Body of pancreas (tissue), 4 donors: Measurements from ENCODE around the gene KIAA0232. TPM values are rescaled to one million over a fixed set of nuclear protein-coding genes. Genes with fewer than 3 reads are reported as not detected.
A peak's percentile ranks its signal among the peaks of the same experiment; 100 is the strongest.

ENCODE experiments used
- ATAC-seq: fragments of 150-250 bp; one replicate; pipeline ENCODE4 v1.9.1; 2016
- DNase-seq, 4 donors: peaks; one replicate each; pipeline ENCODE4 v3.0.0-alpha.2; 2019
- H3K27ac ChIP-seq, 4 donors: fragments of 200-600 bp; sonication (generic); 1 replicate in 3 of 4; 2 replicates in 1 of 4; pipeline versions ENCODE4 v1.5.1 to v1.6.1; 2016 to 2019; ENCODE audit warnings: mild to moderate bottlenecking in 1 of 4, mixed read lengths in 1 of 4, moderate library complexity in 1 of 4
- H3K27me3 ChIP-seq, 2 donors: fragments of 200-600 bp; sonication (generic); one replicate each; pipeline ENCODE4 v1.6.0; 2016; ENCODE audit warnings: mild to moderate bottlenecking in 1 of 2
- H3K36me3 ChIP-seq, 2 donors: fragments of 200-600 bp; sonication (generic); replicated peaks in 1 of 2; 2 replicates each; pipeline ENCODE4 v1.5.1; 2016; ENCODE audit warnings: low read depth in 2 of 2; ENCODE audit not compliant: insufficient read depth in 1 of 2
- H3K4me1 ChIP-seq: fragments of 200-600 bp; sonication (generic); one replicate; pipeline ENCODE4 v1.6.0; 2016
- H3K4me3 ChIP-seq, 2 donors: fragments of 200-600 bp; sonication (generic); 1 replicate in 1 of 2; 2 replicates in 1 of 2; pipeline ENCODE4 v1.5.1; 2016 to 2019
- H3K9me3 ChIP-seq, 3 donors: fragments of 200-600 bp; sonication (generic); 1 replicate in 2 of 3; 2 replicates in 1 of 3; pipeline ENCODE4 v1.5.1; 2016
- POLR2A ChIP-seq, 3 donors: fragments of 450-650 bp; IDR thresholded peaks; one replicate each; pipeline ENCODE4 v1.6.1; 2016; ENCODE audit warnings: antibody characterized with exemption in 3 of 3, mild to moderate bottlenecking in 2 of 3
- WGBS, 2 donors: methylation state at CpG; one replicate each; pipeline ENCODE4 v1.1.5; 2017; 5-methylcytosine and 5-hydroxymethylcytosine counted together
- intact Hi-C: fragments of 100-400 bp; cut with DNase I; formaldehyde crosslinking; loops from one replicate; pipeline ENCODE4 v1.15.1; 2023
- total RNA-seq, 2 donors: library from RNA; depleted of rRNA; stranded (reverse); fragments of >200 nt; gene quantifications; one replicate each; pipeline ENCODE4 v1.1.0, GENCODE V29; 2016
- TF ChIP-seq, protein P1 (sequence below), 7 experiments: fragments of 450-650 bp in 4 of 7; fragments of 200-600 bp in 3 of 7; sonication (generic) in 3 of 7; IDR thresholded peaks; one replicate each; pipeline ENCODE4 v1.5.1; 2016 to 2019; ENCODE audit warnings: antibody characterized with exemption in 7 of 7

KIAA0232 gene
- total RNA-seq, 2 donors from 2014 or later: 9.6 to 15.0 TPM

DNA sequence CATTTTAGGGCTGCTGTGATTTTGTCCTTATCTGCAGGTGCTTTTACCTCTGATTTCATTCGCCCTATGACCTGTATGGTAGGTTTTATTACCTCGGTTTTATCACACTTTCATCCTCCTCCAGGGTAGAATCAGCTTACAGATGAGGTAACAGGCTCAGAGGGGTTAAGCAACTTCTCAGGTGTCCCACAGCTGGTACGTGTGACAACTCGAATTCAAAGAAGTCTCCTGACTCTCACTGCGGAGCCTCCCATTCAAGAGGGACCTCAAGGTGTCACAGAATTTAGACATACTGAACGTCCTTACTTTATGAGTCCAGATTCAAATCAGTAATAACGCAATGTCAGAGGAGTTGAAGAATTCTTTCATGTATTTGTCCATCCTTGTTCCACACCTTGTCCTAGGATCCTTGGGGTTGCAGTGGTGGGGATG, 12.5 kb upstream of the KIAA0232 start:
- Histone ChIP-seq H3K9me3 (no peaks in the 10 kb centered on the region), H3K4me3 (no peak overlapping the region), H3K36me3 (no peaks in the 10 kb centered on the region), H3K27me3 (no peaks in the 10 kb centered on the region), H3K4me1 (peaks cover 16% of the 10 kb centered on the region), H3K27ac (no peak overlapping the region)
- ATAC-seq (no peak), DNase-seq (no peak)
- 65 to 71% methylated on average over 7 of the region's 7 CpGs for WGBS, 2 donors
- intact Hi-C loops: no loop called here
- TF ChIP-seq POLR2A (IDR thresholded peaks at IDR 0.05): no peak
- TF ChIP-seq, protein P1, sequence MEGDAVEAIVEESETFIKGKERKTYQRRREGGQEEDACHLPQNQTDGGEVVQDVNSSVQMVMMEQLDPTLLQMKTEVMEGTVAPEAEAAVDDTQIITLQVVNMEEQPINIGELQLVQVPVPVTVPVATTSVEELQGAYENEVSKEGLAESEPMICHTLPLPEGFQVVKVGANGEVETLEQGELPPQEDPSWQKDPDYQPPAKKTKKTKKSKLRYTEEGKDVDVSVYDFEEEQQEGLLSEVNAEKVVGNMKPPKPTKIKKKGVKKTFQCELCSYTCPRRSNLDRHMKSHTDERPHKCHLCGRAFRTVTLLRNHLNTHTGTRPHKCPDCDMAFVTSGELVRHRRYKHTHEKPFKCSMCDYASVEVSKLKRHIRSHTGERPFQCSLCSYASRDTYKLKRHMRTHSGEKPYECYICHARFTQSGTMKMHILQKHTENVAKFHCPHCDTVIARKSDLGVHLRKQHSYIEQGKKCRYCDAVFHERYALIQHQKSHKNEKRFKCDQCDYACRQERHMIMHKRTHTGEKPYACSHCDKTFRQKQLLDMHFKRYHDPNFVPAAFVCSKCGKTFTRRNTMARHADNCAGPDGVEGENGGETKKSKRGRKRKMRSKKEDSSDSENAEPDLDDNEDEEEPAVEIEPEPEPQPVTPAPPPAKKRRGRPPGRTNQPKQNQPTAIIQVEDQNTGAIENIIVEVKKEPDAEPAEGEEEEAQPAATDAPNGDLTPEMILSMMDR (IDR thresholded peaks at IDR 0.05): no peak

DNA sequence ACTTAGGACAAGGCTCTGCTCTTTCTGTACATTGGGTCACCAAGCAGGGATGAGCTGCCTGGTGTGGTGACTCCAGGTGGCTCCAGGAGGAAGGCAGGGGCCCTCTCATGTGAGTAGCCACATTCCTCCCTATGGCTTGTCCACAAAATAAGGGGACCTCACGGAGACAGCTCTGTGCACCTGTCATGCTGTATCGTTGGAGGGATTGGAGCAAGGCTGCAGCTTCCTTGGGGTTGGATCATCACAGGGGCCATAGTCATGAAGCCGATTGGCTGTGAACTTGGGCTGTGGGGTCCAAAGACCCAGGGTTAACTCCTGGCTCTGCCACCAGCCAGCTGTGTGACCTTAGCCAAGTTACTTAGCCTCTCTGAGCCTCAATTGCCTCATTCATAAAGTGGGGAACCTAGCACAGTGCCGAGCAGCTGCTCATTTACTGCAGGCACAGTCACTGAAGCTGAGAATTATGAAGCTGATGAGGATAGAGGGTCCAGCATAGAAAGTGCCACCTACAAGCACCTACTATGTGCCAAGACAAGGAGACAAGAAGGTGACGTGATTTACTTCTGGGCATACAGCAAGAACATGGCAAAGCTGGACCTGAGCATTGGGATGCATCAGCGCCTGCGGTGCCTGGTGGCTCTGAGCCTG, 11.8 kb upstream of the KIAA0232 start:
- ATAC-seq (no peak), DNase-seq (no peak)
- Histone ChIP-seq H3K4me3 (no peak overlapping the region), H3K27me3 (no peaks in the 10 kb centered on the region), H3K27ac (peak overlapping the region in 2 of 4 donors; percentile 14 to 34), H3K36me3 (no peaks in the 10 kb centered on the region), H3K9me3 (no peaks in the 10 kb centered on the region), H3K4me1 (peaks cover 16% of the 10 kb centered on the region)
- 83 to 88% methylated on average over 5 to 7 of the region's 7 CpGs for WGBS, 2 donors
- intact Hi-C loops: no loop called here
- TF ChIP-seq, protein P1 (IDR thresholded peaks at IDR 0.05): no peak
- no peak for TF ChIP-seq POLR2A (IDR thresholded peaks at IDR 0.05)

DNA sequence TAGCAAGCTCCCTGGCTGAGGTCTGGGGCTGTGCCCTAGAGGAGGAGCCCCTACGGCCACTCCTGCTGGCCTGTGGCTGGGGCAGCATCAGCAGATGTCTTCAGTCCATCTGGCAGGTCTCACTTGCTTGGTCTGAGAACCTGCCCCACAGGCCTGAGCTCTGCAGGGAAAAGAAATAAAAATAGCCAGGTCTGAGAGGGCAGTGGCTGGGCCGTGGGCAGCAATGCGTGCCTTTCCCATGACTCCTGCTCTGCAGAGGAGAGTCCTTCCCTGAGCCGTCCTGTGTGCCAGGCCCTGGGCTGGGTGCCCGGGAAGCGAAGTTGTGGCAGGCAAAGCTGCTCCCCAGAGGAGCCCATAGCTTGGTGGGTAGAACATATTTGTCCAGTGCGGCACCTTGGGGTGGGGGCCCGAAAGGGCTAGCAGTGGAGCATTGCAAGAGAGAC, 11.3 kb upstream of the KIAA0232 start:
- no peak for TF ChIP-seq POLR2A (IDR thresholded peaks at IDR 0.05)
- TF ChIP-seq, protein P1 (IDR thresholded peaks at IDR 0.05): no peak
- Histone ChIP-seq H3K9me3 (no peaks in the 10 kb centered on the region), H3K27ac (peak overlapping the region in 3 of 4 donors; percentile 14 to 42 (median 34)), H3K4me1 (peaks cover 16% of the 10 kb centered on the region), H3K4me3 (no peak overlapping the region), H3K36me3 (no peaks in the 10 kb centered on the region), H3K27me3 (no peaks in the 10 kb centered on the region)
- ATAC-seq: no peak
- intact Hi-C loops: no loop called here
- 79 to 85% methylated on average over 8 of the region's 8 CpGs for WGBS, 2 donors
- DNase-seq: peak in 2 of 4 donors; percentile 33 to 48

DNA sequence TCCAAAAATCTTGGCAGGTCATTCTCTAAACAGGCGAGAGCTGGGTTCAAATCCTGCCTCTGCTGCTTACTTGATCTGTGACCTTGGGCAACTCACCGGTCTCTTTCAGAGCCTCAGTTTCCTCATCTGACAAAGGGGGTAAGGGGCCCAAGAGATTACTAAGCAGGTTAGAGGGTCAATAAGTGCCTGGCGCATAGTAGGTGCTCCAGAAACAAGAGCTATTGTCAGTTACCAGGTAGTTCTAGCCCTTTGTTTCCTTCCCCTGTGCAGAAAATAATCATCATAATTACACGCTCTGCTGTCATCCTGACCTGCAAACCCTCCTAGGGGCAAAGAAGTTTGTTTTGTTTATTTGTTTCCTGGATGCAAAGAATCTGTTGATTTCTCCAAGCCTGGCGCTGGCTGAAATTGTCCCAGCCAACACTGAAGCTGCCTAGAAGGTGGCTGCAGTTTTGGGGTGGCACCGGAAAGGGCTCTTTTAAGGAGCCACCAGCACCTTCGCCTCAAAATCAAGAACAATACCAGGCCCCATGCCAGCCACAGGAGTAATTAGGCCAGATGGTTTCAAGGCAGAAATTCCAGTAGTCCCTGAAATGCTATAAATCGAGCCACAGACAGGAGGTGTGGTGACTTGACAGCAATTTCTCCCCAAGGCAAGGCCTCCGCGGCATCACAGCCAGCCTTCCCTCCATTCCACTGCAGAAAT, 10.2 kb upstream of the KIAA0232 start:
- Histone ChIP-seq H3K4me3 (no peak overlapping the region), H3K4me1 (peaks cover 12% of the 10 kb centered on the region), H3K27me3 (no peaks in the 10 kb centered on the region), H3K27ac (peak overlapping the region; percentile 42 to 67 (median 60)), H3K9me3 (no peaks in the 10 kb centered on the region), H3K36me3 (no peaks in the 10 kb centered on the region)
- 55 to 56% methylated on average over 10 of the region's 10 CpGs for WGBS, 2 donors
- TF ChIP-seq, protein P1 (IDR thresholded peaks at IDR 0.05): peak in 2 of 7 experiments; percentile 21 to 23
- TF ChIP-seq POLR2A (IDR thresholded peaks at IDR 0.05): no peak
- DNase-seq (peak in 3 of 4 donors; percentile 27 to 44 (median 36)), ATAC-seq (peak; percentile 48)
- intact Hi-C loops: no loop called here
